Sciatic nerve (tissue), 2 donors: ENCODE data around the gene AKR1C8. TPM values are rescaled to one million over a fixed set of nuclear protein-coding genes. Genes with fewer than 3 reads are reported as not detected.
A peak's percentile ranks its signal among the peaks of the same experiment; 100 is the strongest.
"Not testable (repeated sequence)": the region's sequence is repeated elsewhere in the genome, so short reads cannot be mapped to it uniquely, and the experiment has no call there.

Experiments
- ATAC-seq: fragments of 200-7000 bp; cut with Tn5 transposase; one replicate; pipeline ENCODE4 v1.9.1; 2020; ENCODE audit warnings: mild to moderate bottlenecking, moderate library complexity
- DNase-seq: peaks from one replicate; pipeline ENCODE4 v3.0.0-alpha.2; 2020; ENCODE audit warnings: low spot score
- intact Hi-C: fragments of 100-400 bp; cut with DNase I; formaldehyde crosslinking; loops from one replicate; pipeline ENCODE4 v1.14.2; 2022
- total RNA-seq: library from RNA; stranded (reverse); fragmentation: NEBNext Ultra II Directional; extraction: Animal tissue kit (Norgen Biotek cat#: 25700); gene quantifications from one replicate; pipeline ENCODE4 v1.2.1, GENCODE V29; 2021
- donor health status: DM: no; HTN: no; CAD: no.
- donor health status: DM: no; HTN: no; CAD: no.

AKR1C8 gene
- total RNA-seq: 0.94 TPM

DNA sequence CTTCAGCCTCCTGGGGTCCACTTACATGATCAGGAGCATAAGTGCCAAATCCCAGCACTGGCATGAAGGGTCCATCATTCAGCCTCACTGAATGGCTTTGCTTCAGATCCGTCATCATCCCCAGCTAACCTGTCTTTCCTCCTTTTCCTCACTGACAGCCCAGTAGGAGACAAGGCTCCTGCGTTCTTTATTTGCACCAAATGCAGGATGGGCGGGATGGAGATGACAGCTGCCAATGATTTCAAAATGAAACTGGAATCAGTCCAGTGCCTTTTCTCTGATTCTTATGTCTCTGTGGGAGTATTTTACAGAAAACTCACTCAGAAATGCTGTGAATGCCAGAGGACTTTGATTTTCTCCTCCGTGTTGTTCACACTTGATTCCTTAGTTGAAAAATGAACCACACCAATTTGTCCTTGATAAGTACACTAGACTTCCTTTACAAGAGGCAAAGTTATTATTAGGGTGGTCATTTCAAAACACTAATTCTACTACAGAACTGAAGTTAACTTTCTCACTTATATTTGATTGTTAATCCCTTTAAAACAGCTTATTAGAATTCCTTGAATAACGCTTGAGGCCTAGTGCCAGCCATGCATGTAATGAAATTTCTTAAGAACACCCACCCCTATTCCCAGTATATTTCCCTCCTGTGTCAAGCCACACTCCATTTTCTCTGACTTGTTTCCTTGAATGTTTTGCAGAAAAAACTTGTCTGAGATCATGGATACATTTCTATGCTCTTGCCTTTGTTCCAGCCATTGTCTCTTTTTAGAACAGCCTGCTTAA lies at the start of gene AKR1C8:
Gene AKR1C8 (minus strand): TSS at position 164 of the 789 bp plus-strand sequence. CDS start 46 bp downstream, at position 118.
- no peak for DNase-seq
- intact Hi-C loops: no loop called here
- ATAC-seq: no peak

DNA sequence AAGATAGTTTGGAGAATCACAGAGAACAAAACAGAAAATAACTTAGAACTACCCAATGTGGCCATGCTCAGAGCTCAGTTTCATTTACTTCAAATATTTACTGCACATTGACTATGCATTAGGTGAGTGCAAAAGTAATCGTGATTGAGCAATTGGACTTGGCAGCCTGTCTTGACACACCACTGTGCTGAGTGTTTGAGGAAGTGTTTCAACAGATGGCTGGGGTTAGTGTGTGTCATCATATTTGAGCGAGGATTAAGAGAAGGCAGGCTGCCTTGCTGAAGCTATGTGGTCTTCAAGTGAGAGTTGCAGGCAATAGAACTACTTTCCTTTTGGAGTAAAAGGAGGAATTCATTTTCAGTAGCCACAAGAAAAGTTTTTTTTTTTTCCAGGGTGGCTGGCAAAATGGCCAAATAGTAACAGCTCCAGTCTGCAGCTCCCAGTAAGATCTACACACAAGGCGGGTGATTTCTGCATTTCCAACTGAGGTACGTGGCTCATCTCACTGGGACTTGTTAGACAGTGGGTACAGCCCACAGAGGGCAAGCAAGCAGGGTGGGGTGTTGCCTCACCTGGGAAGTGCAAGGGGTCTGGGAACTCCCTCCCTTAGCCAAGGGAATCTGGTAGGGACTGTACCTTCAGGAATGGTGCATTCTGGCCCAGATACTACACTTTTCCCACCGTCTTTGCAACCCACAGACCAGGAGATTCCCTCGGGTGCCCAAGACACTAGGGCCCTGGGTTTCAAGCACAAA lies 49.3 kb upstream of the AKR1C8 start:
- intact Hi-C loops: no loop called here
- ATAC-seq: peak; percentile 88
- DNase-seq: no peak

DNA sequence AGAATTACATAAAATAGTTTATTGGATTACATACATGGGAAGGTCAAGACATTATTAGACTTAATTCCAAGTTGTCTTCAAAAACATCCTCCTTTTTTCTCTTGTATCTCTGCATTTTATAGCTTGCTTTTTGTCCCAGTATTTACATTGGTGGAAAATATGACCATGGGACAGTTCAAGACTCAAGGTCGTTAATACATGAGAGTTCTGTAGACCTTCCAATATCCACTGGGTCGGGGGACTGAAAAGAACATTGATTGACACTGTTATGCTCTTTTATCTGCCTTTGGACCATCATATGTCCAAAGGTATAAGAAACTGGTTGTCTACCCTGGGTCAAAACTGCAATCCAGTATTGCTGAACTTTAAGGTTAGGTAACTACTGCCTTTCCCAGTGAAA lies 48.4 kb upstream of the AKR1C8 start:
- ATAC-seq: no peak
- no peak for DNase-seq
- intact Hi-C loops: no loop called here

DNA sequence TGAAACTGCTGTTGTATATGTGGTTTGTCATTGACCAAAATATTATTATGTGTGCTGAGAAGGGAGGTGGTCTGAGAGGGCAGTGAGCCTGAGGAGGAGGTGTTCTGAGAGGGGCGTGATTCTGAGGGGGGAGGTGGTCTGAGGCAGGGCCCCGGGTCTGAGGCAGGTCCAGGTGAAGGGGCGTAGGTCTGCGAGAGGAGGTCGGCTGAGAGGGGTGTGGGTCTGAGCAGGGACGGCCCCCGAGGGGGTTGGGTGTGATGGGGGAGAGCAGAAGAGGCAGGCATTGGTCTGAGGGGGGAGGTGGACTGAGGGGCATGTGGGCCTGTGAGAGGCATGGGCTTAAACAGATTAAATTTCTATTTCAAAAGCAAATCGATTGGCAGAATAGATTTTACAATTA lies 44.1 kb upstream of the AKR1C8 start:
- ATAC-seq (no peak), DNase-seq (no peak)
- intact Hi-C loops: no loop called here

DNA sequence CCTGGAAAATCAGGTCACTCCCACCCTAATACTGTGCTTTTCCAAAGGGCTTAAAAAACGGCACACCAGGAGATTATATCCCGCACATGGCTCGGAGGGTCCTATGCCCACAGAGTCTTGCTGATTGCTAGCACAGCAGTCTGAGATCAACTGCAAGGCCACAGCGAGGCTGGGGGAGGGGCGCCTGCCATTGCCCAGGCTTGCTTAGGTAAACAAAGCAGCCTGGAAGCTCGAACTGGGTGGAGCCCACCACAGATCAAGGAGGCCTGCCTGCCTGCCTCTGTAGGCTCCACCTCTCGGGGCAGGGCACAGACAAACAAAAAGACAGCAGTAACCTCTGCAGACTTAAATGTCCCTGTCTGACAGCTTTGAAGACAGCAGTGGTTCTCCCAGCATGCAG lies 38.0 kb upstream of the AKR1C8 start:
- ATAC-seq, DNase-seq, intact Hi-C loops: not testable (repeated sequence)

DNA sequence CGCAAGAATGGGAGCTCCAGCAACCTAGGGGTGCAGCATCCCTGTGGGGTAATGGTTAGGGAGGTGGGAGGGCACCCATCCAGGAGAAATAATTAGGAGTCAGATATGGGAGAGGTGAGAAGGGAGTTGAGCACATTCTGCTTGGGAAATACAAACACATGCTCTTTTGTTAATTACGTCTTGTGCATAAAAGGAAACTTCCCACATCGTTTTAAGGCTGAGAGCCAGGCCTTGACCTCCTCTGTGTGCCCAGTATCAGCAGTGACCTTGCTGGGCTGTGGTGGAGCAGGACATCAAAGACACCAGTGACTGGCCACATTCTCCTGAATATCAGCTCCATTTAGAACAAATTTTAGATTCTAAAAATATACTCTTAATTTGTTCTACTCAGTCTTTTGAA lies 34.3 kb upstream of the AKR1C8 start:
- intact Hi-C loops: no loop called here
- ATAC-seq (no peak), DNase-seq (no peak)

DNA sequence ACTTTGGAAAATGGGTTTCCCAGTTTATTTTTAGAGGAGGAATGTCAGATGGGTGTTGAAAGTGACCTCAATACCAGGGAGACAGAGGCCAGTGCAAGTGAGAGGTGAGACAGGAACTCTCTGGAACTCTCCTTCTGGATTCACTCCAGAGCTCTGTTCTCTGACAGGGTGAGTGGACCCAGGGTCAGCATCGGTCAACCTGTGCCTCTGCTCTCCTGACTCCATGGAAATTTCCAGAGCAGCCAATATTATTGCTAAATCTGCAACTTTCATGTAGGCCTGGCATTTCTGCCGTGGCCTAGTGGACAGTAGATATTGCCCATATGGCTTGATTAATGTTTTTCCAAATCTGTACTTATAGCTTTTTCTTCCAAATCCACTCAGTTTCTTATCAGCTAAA lies 31.9 kb upstream of the AKR1C8 start:
- intact Hi-C loops: no loop called here
- ATAC-seq: no peak

DNA sequence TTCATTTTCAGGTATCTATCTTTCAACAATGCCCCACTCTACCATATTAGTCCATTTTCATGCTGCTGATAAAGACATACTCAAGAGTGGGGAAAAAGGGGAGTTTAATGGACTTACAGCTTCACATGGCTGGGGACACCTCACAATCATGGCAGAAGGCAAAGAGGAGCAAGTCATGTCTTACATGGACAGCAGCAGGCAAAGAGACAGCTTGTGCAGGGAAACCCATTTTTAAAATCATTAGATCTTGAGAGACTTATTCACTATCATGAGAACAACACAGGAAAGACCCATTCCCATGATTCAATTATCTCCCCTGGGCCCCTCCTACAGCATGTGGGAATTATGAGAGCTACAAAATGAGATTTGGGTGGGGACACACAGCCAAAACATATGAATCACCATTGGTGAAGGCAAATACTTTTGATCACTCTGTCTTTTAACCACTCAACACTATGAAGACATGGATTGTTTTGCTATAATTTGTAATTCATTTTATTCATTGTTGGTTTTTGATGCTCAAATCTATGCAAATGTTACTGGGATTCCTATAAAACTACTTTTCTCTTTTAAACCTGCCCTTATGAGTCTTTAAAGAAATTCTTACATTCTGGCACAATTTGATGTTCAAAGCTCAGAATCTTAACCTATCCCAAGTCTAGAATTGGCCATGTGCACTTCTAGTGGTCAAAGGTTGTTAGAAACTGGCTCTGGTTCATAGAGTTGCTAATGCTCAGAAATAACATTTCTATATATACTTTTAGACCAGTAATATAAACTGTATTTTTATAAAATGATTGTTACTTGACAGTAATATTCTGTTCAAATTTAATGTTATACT lies 27.0 kb upstream of the AKR1C8 start:
- intact Hi-C loops: no loop called here
- ATAC-seq: no peak
- DNase-seq: no peak

More for the DNA sequence above, 31.9 kb upstream of the AKR1C8 start:
- DNase-seq: no peak

DNA sequence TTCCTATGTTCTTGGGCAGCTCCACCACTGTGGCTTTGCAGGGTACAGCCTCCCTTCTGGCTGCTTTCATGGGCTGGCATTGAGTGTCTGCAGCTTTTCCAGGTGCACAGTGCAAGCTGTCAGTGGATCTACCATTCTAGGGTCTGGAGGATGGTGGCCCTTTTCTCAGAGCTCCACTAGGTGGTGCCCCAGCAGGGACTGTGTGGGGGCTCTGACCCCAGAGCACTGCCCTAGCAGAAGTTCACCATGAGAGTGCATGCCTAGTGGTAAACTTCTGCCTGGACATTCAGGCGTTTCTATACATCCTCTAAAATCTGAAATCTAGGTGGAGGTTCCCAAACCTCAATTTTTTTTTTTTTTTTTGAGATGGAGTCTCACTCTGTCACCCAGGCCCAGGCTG lies 25.3 kb upstream of the AKR1C8 start:
- ATAC-seq, DNase-seq, intact Hi-C loops: not testable (repeated sequence)

DNA sequence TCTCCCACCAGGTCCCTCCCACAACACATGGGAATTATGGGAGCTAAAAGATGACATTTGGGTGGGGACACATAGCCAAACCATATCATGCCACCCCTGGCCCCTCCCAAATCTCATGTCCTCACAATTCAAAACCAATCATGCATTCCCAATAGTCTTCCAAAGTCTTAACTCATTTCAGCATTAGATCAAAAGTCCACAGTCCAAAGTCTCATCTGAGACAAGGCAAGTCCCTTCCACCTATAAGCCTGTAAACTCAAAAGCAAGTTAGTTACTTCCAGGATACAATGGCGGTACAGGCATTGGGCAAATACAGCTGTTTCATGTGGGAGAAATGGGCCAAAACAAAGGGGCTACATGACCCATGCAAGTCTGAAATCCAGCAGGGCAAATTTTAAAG lies 24.8 kb upstream of the AKR1C8 start:
- ATAC-seq, intact Hi-C loops, DNase-seq: not testable (repeated sequence)

DNA sequence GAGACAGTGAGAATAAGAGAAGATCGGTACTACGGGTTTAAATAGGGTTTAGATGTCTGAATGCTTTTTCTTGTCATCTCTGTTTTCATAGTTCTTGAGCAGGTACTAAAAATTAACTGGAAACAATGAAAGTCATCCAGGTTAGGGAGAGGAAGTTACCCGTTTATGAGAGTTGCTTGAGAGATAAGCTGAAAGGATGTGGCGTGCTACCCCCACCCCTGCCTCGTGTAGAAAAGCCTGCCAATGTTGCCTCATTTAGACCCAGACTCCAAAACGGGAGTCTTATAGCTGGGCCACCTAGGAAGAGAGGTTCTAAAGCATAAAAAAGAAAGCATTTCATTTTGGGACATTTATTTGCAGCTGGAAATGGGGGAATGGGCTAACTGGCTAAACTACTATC lies 21.8 kb upstream of the AKR1C8 start:
- DNase-seq: no peak
- ATAC-seq: no peak
- intact Hi-C loops: no loop called here

DNA sequence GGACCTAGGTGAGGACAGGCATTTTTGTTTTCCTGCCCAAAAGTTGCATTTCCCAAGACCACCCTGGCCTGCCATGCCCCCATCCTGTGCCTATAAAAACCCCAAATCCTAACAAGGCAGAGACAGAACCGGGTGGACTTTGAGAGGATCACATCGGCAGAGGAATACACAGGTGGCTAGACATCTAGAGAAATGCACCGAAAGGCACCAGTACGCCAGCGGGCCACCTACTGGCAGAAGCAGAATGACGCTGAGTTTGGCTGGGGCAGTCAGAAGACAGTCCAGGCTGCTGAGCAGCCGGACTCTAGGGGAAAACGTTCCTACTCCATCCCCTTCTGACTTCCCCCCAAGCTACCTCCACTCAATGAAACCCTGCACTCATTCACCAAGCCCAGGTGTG lies 14.4 kb upstream of the AKR1C8 start:
- no peak for ATAC-seq
- no peak for DNase-seq
- intact Hi-C loops: no loop called here

DNA sequence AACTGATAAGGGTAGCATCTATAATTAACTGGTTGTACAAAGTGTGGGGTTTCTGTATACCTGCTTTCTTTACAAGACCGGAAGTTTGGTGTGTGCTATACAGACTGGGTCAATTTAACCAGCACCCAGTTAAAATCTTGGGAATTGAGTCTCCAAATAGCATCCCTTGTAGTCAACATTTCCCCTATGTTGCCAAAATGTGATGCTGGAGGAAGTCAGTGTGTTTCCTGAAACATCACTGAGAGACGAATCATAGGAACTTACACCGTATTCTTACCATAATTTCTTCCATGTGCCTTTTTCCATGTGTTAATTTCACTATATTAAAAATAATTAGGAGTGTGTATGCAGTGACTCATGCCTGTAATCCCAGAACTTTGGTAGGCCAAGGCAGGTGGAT lies 13.4 kb upstream of the AKR1C8 start:
- no peak for ATAC-seq
- intact Hi-C loops: no loop called here
- no peak for DNase-seq

DNA sequence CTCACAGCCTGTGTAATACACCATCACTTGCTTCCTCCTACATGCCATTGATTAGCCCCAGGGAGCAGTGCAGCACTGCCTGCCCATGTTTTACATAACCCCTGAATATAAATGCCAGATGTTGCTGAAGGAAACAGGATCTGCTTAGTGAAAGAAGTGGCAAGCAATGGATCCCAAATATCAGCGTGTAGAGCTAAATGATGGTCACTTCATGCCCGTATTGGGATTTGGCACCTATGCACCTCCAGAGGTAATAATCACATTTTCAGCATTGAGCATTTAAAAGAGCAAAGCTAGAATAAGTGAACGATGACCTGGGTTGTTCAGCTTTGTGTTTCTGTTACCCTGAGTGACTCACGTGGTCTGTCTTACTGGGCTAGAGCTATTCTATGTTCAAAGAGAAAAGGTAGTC lies 11.8 kb upstream of the AKR1C8 start, which contains the start of gene AKR1C4:
Gene AKR1C4 (plus strand): TSS at position 136 of the 412 bp plus-strand sequence. CDS start 31 bp downstream, at position 167.
- ATAC-seq: peak; percentile 56
- intact Hi-C loops: no loop called here
- no peak for DNase-seq

DNA sequence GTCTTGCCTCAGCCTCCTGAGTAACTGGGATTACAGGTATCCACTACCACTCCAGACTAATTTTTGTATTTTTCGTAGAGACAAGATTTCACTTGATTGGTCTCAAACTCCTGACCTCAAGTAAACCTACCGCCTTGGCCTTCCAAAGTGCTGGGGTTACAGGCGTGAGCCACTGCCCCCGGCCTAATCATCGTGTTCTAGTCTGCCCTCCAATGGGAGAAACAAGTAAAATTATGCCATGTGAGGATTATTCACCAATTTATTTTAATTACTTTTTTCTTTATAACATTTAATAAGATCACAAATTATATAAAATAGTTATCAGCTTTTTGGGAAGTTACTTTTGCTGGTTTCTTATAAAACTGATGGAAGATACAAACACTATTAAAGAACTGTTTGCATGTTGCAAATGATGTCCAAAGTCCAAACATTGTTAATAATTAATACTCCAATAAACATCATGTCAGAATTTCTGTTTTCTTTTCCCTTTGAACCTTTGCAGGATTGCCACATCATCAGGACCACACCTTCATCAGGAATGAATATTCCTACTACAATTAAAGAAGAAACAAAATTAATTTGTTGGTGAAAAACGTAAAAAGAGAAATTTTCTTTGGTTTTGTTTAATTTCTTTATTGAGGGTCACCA lies 10.9 kb upstream of the AKR1C8 start:
- no peak for DNase-seq
- intact Hi-C loops: no loop called here
- no peak for ATAC-seq

DNA sequence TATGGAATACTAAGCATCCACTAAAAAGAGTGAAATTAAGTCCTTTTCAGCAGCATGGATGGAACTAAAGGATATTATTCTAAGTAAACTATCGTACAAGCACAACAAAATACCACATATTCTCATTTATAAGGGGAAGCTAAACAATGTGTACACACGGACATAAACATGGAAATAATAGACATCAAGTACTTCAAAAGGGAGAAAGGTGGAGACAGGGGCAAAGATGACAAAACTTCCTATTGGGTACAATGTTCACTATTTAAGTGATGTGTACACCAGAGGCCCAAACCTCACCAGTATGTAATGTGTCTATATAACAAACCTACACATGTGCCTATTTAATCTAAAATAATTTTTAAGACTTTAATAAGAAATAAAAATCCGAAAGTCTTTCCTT lies 9.5 kb upstream of the AKR1C8 start:
- ATAC-seq (no peak), DNase-seq (no peak)
- intact Hi-C loops: no loop called here

DNA sequence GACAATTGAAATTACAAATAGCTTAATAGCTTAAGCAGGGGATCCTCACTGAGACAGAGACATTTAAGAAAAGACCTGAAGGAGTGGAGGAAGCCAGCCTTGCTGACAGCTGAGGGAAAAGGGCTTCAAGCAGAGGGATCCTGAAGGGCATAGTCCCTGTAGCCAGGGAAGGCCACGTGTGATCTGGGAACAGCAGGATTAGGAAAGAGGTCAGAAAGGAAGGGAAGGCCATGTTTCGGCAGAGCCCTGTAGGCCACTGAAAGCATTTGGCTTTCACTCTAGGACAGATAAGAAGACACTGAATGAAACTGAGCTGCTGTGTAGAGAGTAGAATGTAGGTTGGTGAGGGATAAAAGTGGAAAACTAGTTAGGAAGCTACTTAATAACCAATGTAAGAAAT lies 3.4 kb upstream of the AKR1C8 start:
- ATAC-seq: peak; percentile 34
- intact Hi-C loops: no loop called here
- DNase-seq: no peak

DNA sequence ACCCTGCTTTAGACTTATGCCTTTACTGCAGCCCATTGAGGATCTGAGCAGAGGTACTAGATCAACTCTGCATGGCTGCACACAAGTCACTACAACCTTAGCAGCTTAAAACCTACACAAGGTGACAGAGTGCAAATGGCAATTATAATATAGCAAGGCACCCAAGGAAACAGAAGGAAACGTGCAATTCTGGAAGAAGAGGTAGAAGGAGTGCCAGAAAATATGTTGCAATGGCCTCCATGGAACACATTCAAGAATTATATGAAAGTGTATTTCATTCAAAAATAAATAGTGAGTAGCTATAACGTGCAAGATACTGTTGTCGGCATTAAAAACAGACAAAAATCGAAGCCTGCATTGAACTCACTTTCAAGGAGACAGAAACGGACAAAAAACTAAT lies 2.9 kb upstream of the AKR1C8 start:
- intact Hi-C loops: no loop called here
- ATAC-seq (no peak), DNase-seq (no peak)

DNA sequence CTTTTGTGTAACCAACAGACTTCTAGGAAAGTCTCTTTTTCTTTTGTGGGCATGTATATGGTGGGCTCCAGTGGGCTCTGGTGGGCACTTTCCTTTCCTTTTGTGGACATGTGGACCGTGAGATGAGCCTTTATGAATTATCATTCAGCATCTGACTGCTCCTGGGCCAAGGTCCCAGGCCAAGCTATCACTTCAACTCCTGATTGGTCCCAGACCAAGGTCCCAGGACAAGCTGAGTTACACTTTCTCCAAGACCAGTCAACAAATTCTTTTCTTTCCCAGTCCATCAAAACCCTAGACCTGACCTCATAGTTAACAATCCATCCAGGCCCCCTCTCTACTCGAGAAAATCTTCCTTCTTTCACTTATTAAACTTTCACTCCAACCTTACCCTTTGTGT lies 1.0 kb downstream of the AKR1C8 start:
- intact Hi-C loops: no loop called here
- no peak for ATAC-seq
- no peak for DNase-seq
